K562 (cell line): ENCODE data around the gene IMMP1L.

Source experiments
- CHD7 ChIP-seq: fragments of 200-600 bp; sonication (generic); IDR thresholded peaks from one replicate; pipeline ENCODE4 v1.6.1; 2012; ENCODE audit warnings: mild to moderate bottlenecking, low read depth, low read length, inconsistent platforms
- CTCF ChIP-seq, 3 experiments: IDR thresholded peaks in 2 of 3; conservative IDR thresholded peaks in 1 of 3; 2 replicates each; pipeline ENCODE4 v1.5.1; 2011 to 2012; ENCODE audit warnings: low read length in 3 of 3, mild to moderate bottlenecking in 3 of 3, control low read depth in 2 of 3, improper control_type of control experiment in 1 of 3, inconsistent platforms in 1 of 3, low read depth in 1 of 3, mixed read lengths in 1 of 3, moderate library complexity in 1 of 3; ENCODE audit not compliant: insufficient read depth in 2 of 3
- GATA2 ChIP-seq: sonication (generic); formaldehyde crosslinking; IDR thresholded peaks from 2 replicates; pipeline ENCODE4 v1.4.0; 2020; ENCODE audit warnings: mild to moderate bottlenecking, missing genetic modification reagents
- HNRNPH1 ChIP-seq: fragments of 200-400 bp; formaldehyde crosslinking; optimal IDR thresholded peaks from 2 replicates; pipeline ENCODE3; 2017; ENCODE audit warnings: low read depth, mild to moderate bottlenecking, low read length, moderate library complexity
- HNRNPK ChIP-seq: fragments of 200-400 bp; formaldehyde crosslinking; IDR thresholded peaks from one replicate; pipeline ENCODE4 v1.6.1; 2018; ENCODE audit warnings: mild to moderate bottlenecking, low read depth, low read length; ENCODE audit not compliant: poor library complexity, severe bottlenecking
- POLR2A ChIP-seq: fragments of 450-650 bp; conservative IDR thresholded peaks from 2 replicates; pipeline ENCODE4 v1.6.1; 2016
- POLR2AphosphoS5 ChIP-seq: IDR thresholded peaks from 2 replicates; pipeline ENCODE4 v1.6.1; 2011; ENCODE audit warnings: mild to moderate bottlenecking, low read depth, low read length, moderate library complexity; ENCODE audit not compliant: control insufficient read depth, insufficient read depth
- TAF7 ChIP-seq: fragments of 450-650 bp; IDR thresholded peaks from 2 replicates; pipeline ENCODE4 v1.6.1; 2016; ENCODE audit warnings: missing genetic modification characterization, missing compliant biosample characterization
- TSC22D4 ChIP-seq: fragments of 450-650 bp; IDR thresholded peaks from 2 replicates; pipeline ENCODE4 v1.6.1; 2016; ENCODE audit warnings: missing genetic modification characterization, missing biosample characterization, control low read depth
- ZBTB26 ChIP-seq: fragments of 450-650 bp; formaldehyde crosslinking; IDR thresholded peaks from 2 replicates; pipeline ENCODE4 v1.4.0; 2022; ENCODE audit warnings: missing genetic modification characterization

- no peak for TF ChIP-seq GATA2
- no peak for TF ChIP-seq HNRNPH1
- TF ChIP-seq ZBTB26 (CRISPR knock-in tag): no peak
- TF ChIP-seq CTCF (IDR thresholded peaks at IDR 0.05 in 2 of 3, conservative IDR thresholded peaks at IDR 0.05 in 1 of 3; ENCODE audit: insufficient read depth in 2 of 3, low read depth in 1 of 3, low read length in 3 of 3): no peak
- no peak for TF ChIP-seq TAF7
- no peak for TF ChIP-seq POLR2AphosphoS5
- TF ChIP-seq POLR2A: no peak
- no peak for TF ChIP-seq CHD7
- no peak for TF ChIP-seq HNRNPK
- TF ChIP-seq TSC22D4: no peak
These were observed 122.0 kb downstream of the IMMP1L start for GRCh38 chr11:31387379-31387778.
